Ramos (cell line): ENCODE data around the gene CALM1.

Experiments
- in situ Hi-C: fragments of 300-500 bp; cut with MboI; formaldehyde crosslinking; loops from one replicate; pipeline ENCODE4 v1.14.3; 2022; ENCODE audit warnings: low sequenced_read_pairs; ENCODE audit not compliant: unreplicated experiment

CALM1 gene

GRCh38 chr14:90405101-90405500 lies 8.3 kb downstream of the CALM1 start:
- in situ Hi-C loops = no loop called here

GRCh38 chr14:90405755-90406154 lies 8.9 kb downstream of the CALM1 start:
- in situ Hi-C loops = no loop called here

- in situ Hi-C loops = no loop called here
Observed at GRCh38 chr14:90406384-90406798, 9.6 kb downstream of the CALM1 start.

DNA sequence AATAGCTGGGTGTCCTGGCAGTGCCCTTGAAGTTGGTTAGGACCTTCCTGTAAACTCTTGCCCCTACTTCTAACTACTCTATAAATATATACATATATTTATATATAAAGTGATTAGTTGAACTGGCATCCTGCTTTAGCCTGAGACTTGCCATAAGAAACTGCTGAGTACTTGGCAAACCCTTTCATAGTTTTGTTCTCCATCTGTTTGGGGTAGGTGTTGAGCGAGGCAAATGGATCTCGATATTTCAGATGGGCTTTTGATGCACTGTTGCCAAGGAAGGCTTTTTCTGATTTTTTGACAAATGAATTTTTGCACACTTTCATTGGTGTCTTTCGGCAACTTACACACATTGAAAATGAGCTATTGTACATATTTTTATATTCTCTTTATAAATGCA lies 10.4 kb downstream of the CALM1 start:
- in situ Hi-C loops = no loop called here

DNA sequence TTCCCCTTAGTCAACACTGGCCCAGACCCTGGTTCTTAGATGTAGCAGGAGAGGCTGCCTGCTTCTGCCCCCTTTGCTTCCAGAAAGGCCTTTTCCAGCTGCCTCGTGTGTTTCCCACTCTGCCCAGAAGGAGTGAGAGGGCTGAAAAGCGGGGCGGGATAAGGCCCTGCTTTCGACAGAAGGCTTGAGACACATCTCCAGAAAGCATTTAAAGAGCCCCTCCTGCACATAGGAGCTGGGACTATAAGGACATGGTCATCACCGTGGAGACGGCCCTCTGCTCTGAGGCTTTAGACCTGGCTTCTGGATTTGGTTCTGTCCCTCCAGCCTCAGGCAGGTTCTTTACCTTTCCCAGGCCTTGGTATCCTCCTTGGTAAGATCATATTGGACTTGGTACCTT lies 11.9 kb downstream of the CALM1 start:
- in situ Hi-C loops = no loop called here

DNA sequence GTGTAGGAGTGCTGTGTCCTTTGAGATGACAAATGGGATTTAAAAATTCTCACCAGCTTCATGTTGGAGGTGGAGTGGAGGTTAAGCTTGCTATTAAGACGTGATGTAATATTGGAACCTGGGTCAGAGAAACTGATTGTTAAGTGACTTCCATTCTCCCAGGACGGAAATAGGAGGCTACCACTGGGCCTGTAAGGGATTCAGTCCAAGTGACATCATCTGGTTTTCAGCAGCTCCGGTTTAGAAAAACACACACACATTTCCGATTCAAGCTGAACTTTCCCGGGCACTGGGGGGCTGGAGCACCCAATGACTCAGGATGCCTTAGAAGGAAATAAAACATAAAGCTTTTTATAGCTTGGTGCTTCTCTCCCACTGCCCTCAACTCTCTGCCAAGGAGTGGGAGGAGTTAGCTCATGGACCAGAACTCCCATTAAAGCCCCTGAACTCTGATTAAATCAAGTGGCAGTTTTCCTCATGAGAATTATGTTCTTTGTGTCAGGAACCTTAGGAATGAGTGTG lies 12.4 kb downstream of the CALM1 start:
- in situ Hi-C loops = no loop called here

DNA sequence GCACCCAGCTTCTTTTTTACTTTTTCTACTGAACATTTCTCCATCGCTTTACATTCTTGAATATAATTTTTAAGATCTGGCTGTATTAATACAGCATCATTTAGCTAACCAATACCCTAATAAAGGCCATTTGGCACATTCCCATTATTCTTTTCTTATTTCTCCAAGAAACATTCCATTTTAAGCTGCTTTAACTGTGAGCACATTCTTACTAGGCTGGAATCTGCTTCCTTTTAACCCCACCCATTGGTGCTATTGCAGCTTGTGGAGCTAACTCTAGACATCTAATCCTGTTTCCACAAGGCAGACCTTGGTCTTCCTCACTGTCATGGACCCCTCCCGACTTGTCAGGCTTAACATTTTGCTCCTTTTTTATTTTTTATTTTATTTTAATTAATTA lies 15.2 kb downstream of the CALM1 start:
- in situ Hi-C loops = no loop called here

- in situ Hi-C loops = no loop called here
Observed at GRCh38 chr14:90416720-90417119, 19.9 kb downstream of the CALM1 start.

GRCh38 chr14:90418053-90418452 lies 21.2 kb downstream of the CALM1 start:
- in situ Hi-C loops = no loop called here

- in situ Hi-C loops = no loop called here
Observed at GRCh38 chr14:90419200-90419599, 22.4 kb downstream of the CALM1 start.

- in situ Hi-C loops = no loop called here
Observed at GRCh38 chr14:90421001-90421631, 24.3 kb downstream of the CALM1 start.

GRCh38 chr14:90421632-90422020 lies 24.8 kb downstream of the CALM1 start:
- in situ Hi-C loops = no loop called here

GRCh38 chr14:90423166-90423565 lies 26.3 kb downstream of the CALM1 start:
- in situ Hi-C loops = no loop called here

GRCh38 chr14:90424075-90424474 lies 27.2 kb downstream of the CALM1 start:
- in situ Hi-C loops = no loop called here

GRCh38 chr14:90424686-90425372 lies 28.0 kb downstream of the CALM1 start:
- in situ Hi-C loops = no loop called here

- in situ Hi-C loops = no loop called here
Observed at GRCh38 chr14:90425373-90425879, 28.6 kb downstream of the CALM1 start.

DNA sequence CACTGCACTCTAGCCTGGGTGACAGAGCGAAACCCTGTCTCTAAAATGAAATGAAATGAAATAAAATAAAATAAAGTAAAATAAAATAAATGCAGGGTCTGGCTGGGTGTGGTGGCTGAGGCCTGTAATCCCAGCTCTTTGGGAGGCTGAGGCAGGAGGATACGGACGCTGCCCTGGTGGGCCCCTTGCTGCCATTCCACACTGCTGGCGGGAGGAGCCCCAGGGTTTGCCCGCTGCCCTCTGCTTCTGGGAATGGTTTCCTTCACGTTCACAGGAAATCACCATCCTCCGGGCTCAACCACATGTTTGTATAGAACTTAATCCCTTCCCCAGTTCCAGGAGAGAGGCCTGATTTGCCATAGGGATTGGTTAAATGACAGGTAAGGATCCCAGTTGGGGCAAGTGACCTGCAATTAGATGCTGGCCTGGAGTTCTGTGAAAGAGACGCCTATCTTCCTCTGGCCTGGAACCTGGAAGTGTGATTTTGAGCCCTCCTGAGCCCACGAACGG lies 29.3 kb downstream of the CALM1 start:
- in situ Hi-C loops = no loop called here

GRCh38 chr14:90426663-90427062 lies 29.8 kb downstream of the CALM1 start:
- in situ Hi-C loops = no loop called here

- in situ Hi-C loops = no loop called here
Observed at GRCh38 chr14:90427848-90428426, 31.1 kb downstream of the CALM1 start.

DNA sequence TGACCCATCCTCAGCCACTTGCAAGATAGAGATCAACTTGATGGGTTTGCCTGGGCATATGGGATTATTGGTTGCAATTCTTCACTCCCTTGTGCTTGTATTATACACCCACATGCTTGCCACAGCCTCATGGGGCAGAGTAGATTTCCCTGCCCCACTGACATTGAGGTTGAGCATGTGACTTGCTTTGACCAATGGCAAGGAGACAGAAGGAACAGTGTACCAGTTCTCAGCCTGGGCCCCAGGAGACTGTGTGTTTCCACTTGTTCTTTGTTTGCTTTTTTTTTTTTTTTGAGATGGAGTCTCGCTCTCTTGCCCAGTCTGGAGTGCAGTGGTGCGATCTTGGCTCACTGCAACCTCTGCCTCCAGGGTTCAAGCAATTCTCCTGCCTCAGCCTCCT lies 31.8 kb downstream of the CALM1 start:
- in situ Hi-C loops = no loop called here

DNA sequence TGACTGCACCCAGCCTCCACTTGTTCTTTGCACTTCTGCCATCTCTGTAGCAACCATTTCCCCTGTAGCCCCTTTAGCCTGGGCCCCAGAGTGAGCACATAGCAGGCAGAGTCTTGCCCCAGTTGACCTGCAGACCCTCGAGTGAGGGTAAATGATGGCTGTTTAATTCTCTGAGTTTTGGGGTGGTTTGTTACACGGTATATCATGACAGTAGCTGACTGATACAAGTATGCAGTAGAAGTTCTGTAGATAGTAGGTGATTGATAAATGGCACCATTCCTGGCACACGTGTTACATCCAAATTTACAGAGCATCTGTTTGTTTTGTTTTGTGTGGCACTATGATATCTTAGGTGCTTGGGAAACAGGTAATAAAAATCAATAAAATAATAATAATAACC lies 32.4 kb downstream of the CALM1 start:
- in situ Hi-C loops = no loop called here
